Tongue (tissue), 1 donor: ENCODE data around the gene KCTD14. TPM values are rescaled to one million over a fixed set of nuclear protein-coding genes. Genes with fewer than 3 reads are reported as not detected.

ENCODE experiments used
- total RNA-seq: library from RNA; depleted of rRNA; stranded (reverse); fragments of >200 nt; gene quantifications from one replicate; pipeline ENCODE4 v1.2.3, GENCODE V29; 2014

Gene KCTD14
- total RNA-seq, 1 donor from 2014 or later: 2.9 TPM

Other genes with a start within 250 kb of the KCTD14 start
- 73.4 TPM for gene RSF1, start 202.6 kb downstream of the KCTD14 start, total RNA-seq
- gene AAMDC, start 202.1 kb downstream of the KCTD14 start, total RNA-seq: 14.7 TPM
- gene INTS4, start 28.6 kb downstream of the KCTD14 start, total RNA-seq: 48.1 TPM
- 2.1 TPM for gene THRSP, start 40.6 kb upstream of the KCTD14 start, total RNA-seq
- gene NDUFC2, start 56.6 kb upstream of the KCTD14 start, total RNA-seq: 135 TPM
- 17.8 TPM for gene ALG8, start 116.3 kb upstream of the KCTD14 start, total RNA-seq
- 4.1 TPM for gene KCTD21, start 165.3 kb upstream of the KCTD14 start, total RNA-seq
- gene USP35, start 165.6 kb upstream of the KCTD14 start, total RNA-seq: 8.2 TPM